ENCODE data around the gene TPM3. TPM values are rescaled to one million over a fixed set of nuclear protein-coding genes. Genes with fewer than 3 reads are reported as not detected.

TPM3 gene
- total and polyA plus RNA-seq, 9 of the 15 experiments (the other 6 are each of a cell fraction or from before 2014, with no cell fraction given), result 202 to 604 (median 421) TPM

GRCh38 chr1:154170547-154171222 lies 21.2 kb downstream of the TPM3 start (continued):
- no peak for TF ChIP-seq ZFP30 (CRISPR knock-in tag; IDR thresholded peaks at IDR 0.05; ENCODE audit: borderline replicate concordance)
- TF ChIP-seq TOE1 (IDR thresholded peaks at IDR 0.05; ENCODE audit: borderline replicate concordance), result peak; percentile 60; the same call in 1 of the 2 replicates
- no peak for TF ChIP-seq TOE1 (CRISPR knock-in tag; IDR thresholded peaks at IDR 0.05; ENCODE audit: borderline replicate concordance, low read depth)
- 0 out of 2 replicates have a peak, but pooled peaks have one; percentile 24 for TF ChIP-seq GTF2E2 (tag; IDR thresholded peaks at IDR 0.05)
- TF ChIP-seq HNRNPK (IDR thresholded peaks at IDR 0.05; ENCODE audit: low read depth, low read length, poor library complexity, severe bottlenecking), result no peak
- TF ChIP-seq CBFA2T2 (conservative IDR thresholded peaks at IDR 0.05), result 0 out of 2 replicates have a peak, but pooled peaks have one; percentile 8
- TF ChIP-seq, protein P1, sequence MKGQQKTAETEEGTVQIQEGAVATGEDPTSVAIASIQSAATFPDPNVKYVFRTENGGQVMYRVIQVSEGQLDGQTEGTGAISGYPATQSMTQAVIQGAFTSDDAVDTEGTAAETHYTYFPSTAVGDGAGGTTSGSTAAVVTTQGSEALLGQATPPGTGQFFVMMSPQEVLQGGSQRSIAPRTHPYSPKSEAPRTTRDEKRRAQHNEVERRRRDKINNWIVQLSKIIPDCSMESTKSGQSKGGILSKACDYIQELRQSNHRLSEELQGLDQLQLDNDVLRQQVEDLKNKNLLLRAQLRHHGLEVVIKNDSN (CRISPR knock-in tag; IDR thresholded peaks at IDR 0.05), result peak; percentile 27; the same call in 1 of the 2 replicates
- TF ChIP-seq ZBTB2 (IDR thresholded peaks at IDR 0.05), result no peak
- TF ChIP-seq REST (IDR thresholded peaks at IDR 0.05; ENCODE audit: borderline replicate concordance), result no peak
- no peak for TF ChIP-seq REST (CRISPR knock-in tag; IDR thresholded peaks at IDR 0.05; ENCODE audit: low read depth)

Measured in K562 (cell line).